Uterus (tissue), 2 donors: Measurements from ENCODE around the gene KCND3.

Experiments used
- CTCF ChIP-seq, 4 experiments: fragments of 200-600 bp in 2 of 4; fragments of 450-650 bp in 2 of 4; sonication (generic) in 2 of 4; IDR thresholded peaks; one replicate each; pipeline ENCODE4 v1.5.1; 2016 to 2019; ENCODE audit warnings: antibody characterized with exemption in 4 of 4, mild to moderate bottlenecking in 2 of 4, moderate library complexity in 1 of 4
- POLR2A ChIP-seq, 2 donors: fragments of 450-650 bp; IDR thresholded peaks; one replicate each; pipeline ENCODE4 v1.6.1; 2016; ENCODE audit warnings: antibody characterized with exemption in 2 of 2, mild to moderate bottlenecking in 1 of 2, moderate library complexity in 1 of 2

- TF ChIP-seq CTCF (IDR thresholded peaks at IDR 0.05) (no peak), POLR2A (IDR thresholded peaks at IDR 0.05) (no peak)
Measured at GRCh38 chr1:111847466-111847865, 142.0 kb downstream of the KCND3 start.
